Activated T-cell treated with anti-CD3 and anti-CD28 coated beads for 48 hours (primary cell): Measurements from ENCODE around the gene STAT5A.

Experiments
- DNase-seq: peaks from one replicate; pipeline ENCODE4 v3.0.0-alpha.2; 2020; ENCODE audit warnings: low read depth

STAT5A gene

DNA sequence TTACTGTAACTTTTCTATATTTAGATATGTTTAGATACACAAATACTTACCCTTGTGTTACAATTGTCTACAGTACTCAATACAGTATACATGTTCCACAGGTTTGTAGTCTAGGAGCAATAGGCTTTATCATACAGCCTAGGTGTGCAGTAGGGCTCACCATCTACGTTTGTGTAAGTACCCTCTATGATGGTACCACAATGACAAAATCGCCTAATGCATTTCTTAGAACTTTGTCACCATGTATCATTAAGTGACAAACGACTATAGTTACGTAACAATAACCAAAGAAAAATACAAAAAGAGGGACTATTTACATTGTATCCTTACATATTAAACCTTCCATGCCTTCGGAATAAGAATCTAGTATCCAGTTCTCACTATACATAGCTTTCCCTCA lies 20.1 kb upstream of the STAT5A start:
- no peak for DNase-seq

DNA sequence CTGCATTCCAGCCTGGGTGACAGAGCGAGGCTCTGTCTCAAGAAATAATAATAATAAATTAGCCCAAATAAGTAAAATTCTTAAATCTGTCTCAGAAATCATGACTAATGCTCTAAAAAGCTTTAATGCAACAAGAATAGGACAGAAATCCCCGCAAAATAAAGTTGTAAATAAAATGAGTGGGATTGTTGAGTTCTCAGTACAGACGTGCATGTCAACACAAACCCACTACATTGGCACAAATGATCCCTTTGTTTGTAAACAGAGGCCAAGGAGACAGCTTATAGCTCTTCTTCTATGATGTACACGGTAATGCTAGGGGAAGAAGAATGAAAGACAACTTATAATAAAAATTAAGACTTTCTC lies 18.1 kb upstream of the STAT5A start:
- DNase-seq = no peak

DNA sequence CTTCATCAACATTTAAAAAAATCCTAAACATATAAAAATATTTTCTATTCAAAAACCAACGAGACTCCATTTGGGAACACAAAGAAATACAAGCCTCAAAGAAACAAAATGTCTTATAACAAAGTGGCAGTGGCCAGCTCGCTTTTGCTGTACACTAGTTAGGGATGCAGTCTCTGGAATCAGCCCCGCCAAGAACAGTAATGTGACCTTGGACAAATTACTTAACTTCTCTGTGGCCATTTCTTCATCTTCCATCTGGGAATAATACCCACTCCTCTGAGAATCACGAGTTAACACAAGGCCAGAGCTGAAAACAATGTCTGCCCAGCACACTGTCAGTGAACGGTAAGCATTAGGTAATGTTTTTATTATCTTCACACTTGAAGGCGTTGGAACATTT lies 17.7 kb upstream of the STAT5A start:
- DNase-seq = no peak

DNA sequence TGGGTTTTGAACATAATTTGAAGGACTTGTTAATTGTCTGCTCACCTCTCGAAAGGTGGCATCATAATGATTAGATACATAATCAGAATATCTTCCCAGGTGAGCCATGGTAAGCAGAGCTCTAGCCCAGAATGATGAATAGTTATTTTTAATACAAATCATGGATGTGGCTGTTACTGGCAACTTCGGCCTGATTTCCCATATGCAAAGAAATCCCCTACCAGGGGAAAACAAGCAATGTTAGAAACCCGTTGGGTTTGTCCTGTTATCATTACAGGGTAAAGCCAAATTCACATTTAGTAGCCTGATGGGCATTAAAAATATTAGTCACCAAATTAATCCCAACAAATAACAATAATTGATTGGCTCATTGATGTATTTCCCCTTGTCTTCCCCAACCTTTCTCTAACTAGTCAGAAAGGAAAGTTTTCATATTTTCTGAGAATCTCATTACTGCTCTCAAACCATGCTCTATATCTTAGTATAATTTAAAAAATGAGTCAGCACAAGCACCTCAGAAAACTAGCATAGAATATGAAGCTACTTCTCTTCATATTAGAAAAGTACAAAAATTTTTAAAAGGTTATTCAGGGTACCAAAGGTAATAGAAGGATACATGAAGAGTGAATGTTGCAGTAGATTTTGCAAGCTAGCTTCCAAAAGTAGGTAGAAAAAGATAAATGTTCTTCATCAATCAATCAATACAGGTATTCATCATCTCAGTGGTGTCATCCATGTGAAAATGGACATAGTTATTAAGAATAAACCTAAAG lies 17.1 kb upstream of the STAT5A start:
- no peak for DNase-seq

DNA sequence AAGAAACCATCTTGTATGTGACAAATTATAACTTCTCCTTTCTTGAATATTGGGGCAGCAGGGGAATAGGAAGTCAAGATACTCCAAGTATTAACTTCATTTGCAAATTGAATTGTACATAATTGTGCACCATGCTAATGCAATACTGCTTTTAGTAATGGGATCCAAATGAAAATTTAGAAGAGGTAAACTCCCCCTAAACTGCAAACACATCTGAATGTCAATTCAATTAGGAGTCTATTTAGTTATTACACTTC lies 16.6 kb upstream of the STAT5A start:
- no peak for DNase-seq

DNA sequence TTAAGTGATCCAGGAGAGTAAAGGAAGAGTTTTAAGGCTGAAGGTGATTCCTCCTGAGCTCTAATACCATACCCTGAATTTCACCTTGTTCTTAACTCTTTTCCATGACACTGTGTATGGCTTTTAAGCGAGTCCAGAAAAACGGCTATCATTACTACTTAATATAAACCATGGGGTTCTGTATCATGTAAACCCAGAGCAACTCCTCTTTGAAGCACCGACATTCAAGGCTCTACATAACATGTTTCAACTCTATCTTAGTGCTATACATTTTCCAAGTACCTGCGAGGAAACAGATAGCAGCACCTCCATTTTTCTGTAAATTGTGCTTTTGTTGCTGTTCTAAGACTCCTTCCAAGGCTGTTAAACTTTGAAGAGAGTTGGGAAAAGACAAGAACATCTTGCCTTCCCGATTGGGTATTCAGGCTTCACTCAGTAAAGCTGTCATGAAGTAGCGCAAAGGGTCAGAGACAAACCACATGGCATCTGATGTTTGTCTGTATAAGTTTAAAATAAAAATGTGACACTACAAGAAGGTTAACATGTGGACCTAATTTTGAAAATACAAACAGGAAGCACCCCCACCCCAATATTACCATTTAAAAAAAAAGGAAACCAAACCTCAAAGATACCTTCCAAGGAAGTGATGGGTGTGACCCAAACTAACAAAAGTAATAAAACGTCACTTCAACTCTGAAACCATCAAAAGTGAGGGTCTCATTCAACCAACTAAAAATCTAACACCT lies 16.0 kb upstream of the STAT5A start:
- DNase-seq = no peak

DNA sequence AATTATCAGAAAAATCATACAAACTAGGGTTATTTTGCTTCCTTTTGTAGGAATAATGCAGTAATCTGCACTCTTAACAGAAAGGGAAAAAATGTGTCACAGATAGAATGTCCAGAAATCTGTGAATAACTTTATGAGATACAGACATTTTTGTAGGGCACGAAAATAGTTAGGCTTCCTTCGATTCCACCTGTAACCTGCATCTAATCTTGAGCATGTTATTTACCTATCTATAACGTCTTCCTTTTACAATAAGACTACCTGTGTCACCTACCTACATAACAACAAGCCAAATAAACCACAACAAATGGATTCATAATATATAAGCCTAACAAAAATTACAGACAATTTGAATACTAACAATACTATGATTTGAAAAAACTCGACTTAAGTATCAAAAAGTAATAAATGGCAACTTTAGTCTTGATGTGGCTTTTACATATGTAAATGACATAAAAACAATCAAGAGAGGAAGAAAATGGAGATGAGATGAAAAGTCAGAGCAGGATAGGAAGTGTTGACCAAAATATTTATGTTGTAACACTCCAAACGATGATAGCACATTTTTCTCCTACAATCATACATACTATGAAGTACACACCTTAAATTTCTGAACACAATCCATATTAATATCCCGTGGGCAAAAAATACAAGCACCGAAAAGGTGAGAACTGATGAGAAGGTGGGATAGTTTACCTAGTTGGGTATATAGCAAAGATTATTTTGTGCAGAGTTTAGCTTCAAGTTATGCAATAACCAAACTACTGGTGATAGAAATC lies 14.6 kb upstream of the STAT5A start:
- no peak for DNase-seq

DNA sequence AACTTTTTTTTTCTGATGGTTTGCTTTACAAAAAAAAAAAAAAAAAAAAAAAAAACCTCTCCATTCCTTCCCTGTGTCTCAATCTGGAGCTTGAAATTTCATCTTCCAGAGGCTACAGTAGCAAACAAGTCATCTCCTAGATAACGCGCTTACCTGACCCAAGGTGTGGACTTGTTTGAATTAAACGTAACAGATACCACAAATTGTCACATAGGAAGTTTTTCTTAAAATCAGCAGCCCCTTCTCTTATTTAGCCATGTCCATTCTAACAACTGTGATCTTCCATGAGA lies 14.1 kb upstream of the STAT5A start:
- no peak for DNase-seq

DNA sequence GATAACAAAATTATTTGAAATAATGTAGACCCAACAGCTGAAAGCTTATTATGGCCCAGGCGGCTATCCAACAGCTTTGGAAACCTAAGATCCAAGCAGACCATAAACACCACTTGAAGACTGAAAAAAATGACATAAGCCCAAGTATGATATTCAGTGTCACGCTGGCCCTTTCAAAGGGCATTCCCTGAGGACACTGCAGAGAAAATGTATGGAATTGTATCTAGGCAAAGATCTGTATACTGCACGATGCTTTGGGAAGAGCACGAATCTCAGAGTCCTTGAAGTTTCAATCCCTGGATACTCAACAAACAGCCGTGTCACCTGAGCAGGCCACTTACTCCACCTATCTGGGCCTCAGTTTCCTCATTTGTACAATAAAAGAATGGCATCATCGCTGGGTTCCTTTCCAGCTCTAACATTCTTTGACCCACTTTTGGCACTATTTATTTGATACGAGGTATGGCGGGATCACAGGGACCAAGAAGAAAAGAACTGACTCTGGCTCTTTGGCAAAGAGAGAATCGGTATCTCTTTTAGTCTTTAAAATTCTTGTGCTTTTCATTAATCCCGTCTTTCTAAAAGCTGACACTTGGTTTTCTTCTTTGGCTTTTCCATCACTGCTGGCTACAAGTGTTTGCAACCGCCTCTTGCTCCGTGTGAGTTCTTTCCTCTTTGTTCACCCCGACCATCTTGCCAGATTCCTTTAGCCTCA lies 13.3 kb upstream of the STAT5A start:
- DNase-seq = no peak

DNA sequence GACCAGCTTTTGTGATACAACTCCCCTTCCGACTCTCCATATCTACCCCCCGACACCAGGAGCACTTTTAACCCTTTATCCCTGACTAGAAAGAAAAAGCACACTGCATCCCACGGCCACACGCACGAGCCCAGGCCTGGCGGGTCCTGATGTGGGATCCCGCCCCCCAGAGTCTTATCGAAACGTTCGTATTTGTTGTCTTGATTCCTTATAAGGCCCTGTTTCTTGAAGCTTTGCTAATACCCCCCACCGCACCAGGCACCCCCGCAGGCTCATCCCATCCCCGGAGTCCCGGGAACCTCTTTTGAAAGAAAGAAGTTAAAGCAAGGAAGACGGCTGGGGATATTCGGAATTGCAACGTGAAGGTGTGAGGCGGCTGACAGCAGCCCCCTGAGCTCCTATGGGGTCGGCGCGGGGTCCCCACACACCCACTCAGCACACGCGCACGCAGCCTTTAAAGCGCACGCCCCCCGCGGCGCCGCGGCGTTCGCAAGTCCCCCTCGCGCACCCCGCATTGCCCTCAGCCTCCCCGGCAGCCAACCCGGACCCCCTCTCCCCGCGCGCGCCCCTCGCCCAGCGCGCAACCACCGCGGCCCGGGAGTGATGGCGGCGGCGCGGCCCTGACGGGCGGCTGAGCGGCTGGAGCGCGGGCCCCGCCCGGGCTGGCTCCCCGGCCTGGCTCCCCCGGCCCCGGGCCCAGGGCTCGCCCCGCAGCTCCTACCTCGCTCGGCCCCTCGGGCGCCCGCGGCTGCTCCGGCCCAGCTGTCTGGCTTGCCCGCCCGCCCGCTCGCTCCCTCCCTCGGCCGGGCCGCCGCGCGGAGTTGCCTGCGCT lies 12.6 kb upstream of the STAT5A start:
- peak; percentile 17 for DNase-seq

DNA sequence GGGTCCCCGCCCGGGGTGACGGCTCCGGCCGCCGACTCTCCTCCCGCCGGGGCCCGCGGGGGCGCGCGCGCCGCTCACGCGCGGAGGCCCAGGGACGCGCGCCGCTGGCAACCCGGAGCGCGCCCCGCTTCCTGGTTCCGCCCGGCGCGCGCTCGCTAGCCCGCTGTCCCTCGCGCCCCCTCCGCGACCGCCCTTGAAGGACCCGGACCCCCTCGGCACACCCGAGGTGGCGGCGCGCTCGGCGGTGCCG lies 12.0 kb upstream of the STAT5A start, which contains the start of gene STAT5B:
STAT5B (minus strand) TSS at position 33 of the 250 bp plus-strand sequence. CDS start 44,264 bp downstream, outside the sequence.
- peak; percentile 71 for DNase-seq

DNA sequence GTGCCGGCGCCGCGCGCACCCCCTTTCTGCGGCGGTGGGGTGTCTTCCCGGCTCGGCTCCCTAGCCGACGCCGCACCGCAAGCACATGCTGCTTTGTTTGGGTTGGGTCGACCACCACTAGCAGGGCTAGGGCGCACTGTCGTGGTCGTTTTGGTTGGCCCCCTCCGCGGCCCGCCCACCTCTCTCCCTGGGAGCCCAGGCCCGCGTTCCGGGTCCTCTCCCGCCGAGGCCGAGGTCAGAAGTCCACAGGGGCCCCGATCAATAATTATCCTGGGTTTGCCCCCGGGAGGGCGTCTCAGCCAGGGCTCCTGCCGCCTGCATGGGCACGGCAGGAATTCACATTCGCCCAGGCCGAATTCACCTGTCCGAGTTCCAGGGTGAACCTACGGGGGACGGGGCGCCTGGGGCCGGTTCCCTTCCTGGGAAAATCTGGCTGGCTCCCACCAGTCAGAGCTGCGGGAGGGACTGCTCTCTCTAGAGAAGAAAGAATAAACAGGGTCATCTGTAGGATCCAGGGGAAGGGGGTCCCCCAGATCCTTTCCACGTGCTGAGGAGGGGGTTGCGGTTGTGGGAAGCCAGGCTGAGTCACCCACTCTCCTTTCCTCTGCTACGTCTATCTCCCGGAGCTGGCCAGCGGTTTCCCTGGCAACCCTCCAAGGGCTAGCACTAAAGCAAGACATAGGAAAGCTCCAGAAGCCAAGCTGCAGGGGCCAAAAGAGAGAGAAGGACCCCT lies 11.5 kb upstream of the STAT5A start:
- no peak for DNase-seq

DNA sequence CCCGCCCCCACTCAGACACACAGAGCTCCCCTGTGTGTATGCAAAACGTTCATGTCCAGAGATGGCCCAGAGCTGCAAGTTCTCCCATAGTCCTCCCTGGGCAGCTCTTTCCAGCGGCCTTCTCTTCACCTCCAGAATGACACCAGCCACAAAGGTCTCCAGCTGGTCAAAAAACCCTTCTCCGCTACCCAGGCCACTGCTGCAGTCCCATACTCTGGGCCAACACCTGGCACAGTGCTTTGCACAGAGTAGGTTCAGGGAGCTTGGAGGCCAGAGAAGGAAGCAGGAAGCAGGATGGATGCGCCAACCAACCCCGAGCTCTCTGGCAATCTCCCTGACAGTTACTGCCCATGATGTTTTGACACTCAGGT lies 11.0 kb upstream of the STAT5A start:
- DNase-seq = no peak

DNA sequence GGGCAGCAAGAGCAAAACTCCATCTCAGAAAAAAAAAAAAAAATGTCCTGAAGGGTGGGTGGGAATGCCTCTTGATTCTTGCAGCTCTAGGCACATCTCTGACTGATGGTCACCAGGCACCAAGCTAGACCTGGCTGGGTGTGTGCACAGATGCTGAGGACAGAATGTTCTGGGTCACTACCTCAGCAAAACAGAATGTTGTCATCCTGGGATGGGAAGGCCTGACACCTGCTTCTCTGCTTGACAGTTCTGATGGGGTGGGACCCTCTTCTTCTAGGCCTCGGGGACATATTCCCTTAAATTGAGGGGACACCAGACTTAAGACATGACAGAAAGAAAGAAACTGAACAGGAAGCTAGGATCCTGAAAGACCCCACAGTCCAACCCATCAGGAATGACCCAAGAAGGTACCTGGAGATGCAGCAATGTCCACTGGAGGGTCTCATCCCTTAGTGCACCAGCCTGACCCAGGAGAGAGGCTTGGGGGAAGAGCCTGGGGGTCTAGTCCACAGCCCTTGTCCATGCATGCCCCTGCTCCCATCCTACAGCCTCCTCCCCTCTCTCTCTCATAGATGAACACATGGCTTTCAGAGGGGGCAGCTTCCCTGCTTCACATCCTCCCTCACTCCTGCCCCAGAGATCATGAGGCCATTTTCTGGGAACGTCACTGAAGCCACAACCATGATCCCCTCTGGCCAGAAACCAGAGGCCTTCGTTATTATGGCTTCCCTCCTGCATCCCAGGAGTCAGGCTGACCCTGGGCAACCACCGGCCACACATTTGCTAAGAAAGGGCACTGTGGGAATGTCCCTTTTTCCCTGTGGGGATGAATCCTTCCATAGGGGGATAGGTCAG lies 8.3 kb upstream of the STAT5A start:
- DNase-seq = no peak

DNA sequence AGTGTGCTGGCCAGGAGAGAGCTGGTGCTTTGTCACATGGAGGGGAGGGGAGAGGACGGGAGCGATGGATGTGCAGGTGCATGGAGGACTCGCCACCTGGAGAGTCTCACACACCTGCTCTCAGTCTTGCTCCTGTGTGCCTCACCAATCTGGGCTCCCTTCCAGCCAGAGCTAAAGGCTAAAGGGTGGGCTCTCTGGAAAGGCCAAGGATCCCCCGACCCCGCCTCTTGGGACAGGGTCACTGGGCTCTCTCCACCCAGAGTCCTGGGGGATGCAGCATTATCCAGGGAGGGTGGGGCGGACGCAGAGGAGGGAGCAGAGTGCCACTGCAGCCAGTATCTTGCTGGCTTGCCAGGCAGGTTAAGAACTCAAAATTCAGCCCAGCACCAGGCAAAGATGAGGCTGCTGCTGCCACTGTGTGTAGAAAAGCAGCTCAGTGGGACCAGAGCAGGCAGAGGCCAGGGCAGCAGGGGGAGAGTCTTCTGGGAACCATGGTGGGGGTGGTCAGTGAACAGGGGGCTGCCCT lies 6.7 kb upstream of the STAT5A start:
- DNase-seq = no peak

DNA sequence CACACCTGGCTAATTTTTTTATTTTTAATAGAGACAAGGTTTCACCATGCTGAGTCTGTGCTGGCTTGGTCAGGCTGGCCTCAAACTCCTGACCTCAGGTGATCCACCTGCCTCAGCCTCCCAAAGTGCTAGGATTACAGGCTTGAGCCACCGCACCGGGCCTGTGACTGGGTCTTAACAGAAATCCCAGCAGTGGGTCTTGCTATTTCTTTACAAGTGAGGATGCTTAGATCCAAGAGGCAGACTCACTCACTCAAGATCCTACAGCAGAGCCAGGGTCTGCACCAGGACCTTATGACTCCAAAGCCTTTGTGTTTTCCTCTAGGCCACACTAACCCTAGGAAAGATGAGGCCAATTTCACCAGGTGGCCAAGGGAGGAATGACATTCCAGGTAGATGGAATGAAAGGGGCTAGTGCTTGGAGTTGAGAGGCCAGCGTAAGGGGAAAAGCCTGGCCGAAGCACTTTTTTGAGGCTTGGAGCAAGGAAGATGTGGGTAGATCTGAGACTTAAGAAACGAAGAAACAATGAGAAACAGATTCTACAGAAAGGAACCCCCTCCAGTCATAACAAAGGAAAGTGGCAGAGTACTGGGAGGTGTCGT lies 5.7 kb upstream of the STAT5A start:
- no peak for DNase-seq

DNA sequence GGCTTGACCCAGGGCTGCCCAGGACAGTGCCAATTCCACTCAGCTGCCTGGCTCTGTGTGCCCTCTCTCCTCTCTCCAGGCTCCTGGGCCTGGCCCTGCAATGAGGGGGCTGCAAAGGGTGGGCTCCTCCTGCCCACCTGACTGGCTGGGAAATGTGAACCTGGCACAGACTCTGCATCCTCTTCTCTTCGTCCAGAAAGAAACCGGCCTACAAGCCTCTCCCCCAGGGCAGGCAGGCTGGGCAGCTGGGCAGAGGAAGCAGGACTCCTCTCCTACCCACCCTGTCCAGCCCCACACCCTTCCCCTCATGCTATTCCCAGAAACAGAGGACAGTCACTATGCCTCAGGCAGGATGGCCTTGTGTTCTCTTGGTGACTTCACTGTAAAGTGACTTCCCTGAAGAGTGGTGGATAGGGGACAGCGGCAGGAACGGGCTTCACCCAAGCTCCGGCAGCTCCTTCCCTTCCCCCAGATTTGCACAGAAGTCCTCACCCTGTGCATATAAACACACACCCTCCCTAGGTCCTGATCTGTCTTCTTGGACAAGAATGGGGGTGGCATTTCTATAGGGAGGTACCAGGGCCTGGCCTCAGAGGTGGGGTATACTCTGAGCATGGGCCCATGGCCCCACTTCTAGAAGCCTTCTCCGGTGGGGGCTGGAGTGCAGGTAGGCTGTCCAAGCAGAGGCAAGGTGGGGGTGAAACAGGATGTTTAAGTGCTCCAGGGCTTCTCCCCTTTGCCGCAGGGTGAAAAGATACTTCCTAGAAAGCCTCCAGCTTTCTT lies 4.9 kb upstream of the STAT5A start:
- no peak for DNase-seq

DNA sequence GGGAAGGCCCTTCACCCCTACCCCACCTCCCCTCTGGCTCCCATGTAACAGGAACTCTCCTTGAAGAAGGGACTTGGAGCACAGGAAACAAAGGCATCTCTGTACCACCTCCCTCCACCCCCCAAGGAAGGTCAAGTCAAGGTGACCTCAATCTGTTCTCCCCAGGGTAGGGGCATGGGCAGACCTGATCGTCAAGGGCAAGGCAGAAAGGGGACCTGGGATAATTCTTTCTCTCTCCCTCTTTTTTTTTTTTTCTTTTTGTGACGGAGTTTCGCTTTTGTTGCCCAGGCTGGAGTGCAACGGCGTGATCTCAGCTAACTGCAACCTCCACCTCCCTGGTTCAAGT lies 4.3 kb upstream of the STAT5A start:
- DNase-seq = no peak

DNA sequence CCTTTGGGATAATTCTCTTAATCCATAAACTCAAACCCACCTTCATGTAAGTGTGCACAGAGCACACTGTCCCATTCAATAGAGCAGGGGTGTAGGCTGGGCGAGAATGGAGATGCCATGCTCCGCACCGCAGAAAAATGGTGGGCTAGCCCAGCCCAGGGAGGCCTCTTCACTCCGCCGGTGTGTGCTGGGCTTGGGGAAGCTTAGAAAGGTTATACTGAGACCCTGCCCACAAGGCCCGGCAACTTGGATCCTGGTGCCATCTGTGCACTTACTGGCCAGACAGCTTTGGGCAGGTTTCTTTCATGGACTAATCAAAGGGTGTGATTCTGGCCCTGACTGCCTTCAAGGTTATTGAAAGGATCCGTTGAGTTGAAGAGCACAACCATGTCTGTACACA lies 3.7 kb upstream of the STAT5A start:
- no peak for DNase-seq
